ENCODE measurements around the gene ABCA4.

Gene ABCA4

DNA sequence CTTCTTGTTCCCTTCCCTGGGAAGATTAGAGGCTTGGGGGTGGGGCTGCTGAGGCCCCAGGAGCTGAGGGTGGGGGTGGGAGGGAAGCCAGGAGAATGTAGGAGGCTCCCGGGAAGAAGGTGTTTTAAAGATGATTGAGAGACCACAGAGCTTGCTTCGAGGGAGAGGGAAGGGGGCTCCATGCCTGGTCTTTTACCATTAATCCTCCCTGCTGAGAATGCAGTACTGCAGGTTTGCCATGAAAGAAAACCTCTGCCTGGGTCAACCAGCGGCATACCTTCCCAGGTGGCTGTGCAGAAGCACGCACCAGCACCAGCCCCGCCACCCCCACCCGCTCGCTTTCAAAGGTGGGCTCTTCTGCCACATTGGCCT, 15.4 kb downstream of the ABCA4 start:
- Histone ChIP-seq H3K27ac (replicated peaks; ENCODE audit: low read length) (no peak overlapping the region), H4K91ac (ENCODE audit: low read depth, low read length, poor library complexity) (peak overlapping the region; percentile 28), H3K23ac (ENCODE audit: low read depth, low read length, poor library complexity) (peak overlapping the region; percentile 30), H2BK12ac (ENCODE audit: low read length) (peak overlapping the region; percentile 25), H3K27me3 (ENCODE audit: control insufficient read depth in 3 of 3, insufficient read depth in 3 of 3, low read depth in 1 of 3, low read length in 3 of 3) (peaks cover 0 to 2% (median 0%) of the 10 kb centered on the region in 3 experiments), H2AFZ (ENCODE audit: low read length) (peak overlapping the region; percentile 37), H2AK5ac (ENCODE audit: low read depth, low read length) (peak overlapping the region; percentile 51), H3K4me1 (ENCODE audit: control insufficient read depth in 2 of 2, insufficient read depth in 1 of 2, low read depth in 1 of 2, low read length in 2 of 2) (peaks cover 4 to 15% of the 10 kb centered on the region in 2 donors), H3K14ac (ENCODE audit: low read length) (no peak overlapping the region), H3K4me3 (ENCODE audit: low read length in 2 of 2) (no peak overlapping the region), H3K79me1 (ENCODE audit: low read depth, low read length) (no peaks in the 10 kb centered on the region), H3K36me3 (replicated peaks in 1 of 2; ENCODE audit: control insufficient read depth in 2 of 2, insufficient read depth in 2 of 2, low read length in 2 of 2) (no peaks in the 10 kb centered on the region), H3K9ac (ENCODE audit: low read depth, low read length, poor library complexity) (no peak overlapping the region), H3K18ac (ENCODE audit: low read length) (peak overlapping the region; percentile 88), H3K4ac (ENCODE audit: low read length) (no peak overlapping the region), H4K8ac (ENCODE audit: low read depth, low read length) (no peak overlapping the region), H3K9me3 (replicated peaks in 1 of 2; ENCODE audit: control insufficient read depth in 2 of 2, insufficient read depth in 1 of 2, low read depth in 1 of 2, low read length in 2 of 2) (peaks cover 0 to 2% of the 10 kb centered on the region in 2 donors), H3K4me2 (ENCODE audit: insufficient read depth, low read length, poor library complexity, severe bottlenecking) (no peak overlapping the region), H2BK120ac (ENCODE audit: low read depth, low read length) (no peak overlapping the region), H2BK15ac (ENCODE audit: low read length) (peak overlapping the region; percentile 76), H2BK5ac (ENCODE audit: low read length) (peak overlapping the region; percentile 42)
- no peak for DNase-seq (ENCODE audit: low spot score)
- no CpG with 5 or more reads among the region's 7 CpGs for WGBS, 2 donors (ENCODE audit: extremely low coverage in 2 of 2, insufficient read length in 2 of 2, insufficient replicate concordance in 1 of 2)

DNA sequence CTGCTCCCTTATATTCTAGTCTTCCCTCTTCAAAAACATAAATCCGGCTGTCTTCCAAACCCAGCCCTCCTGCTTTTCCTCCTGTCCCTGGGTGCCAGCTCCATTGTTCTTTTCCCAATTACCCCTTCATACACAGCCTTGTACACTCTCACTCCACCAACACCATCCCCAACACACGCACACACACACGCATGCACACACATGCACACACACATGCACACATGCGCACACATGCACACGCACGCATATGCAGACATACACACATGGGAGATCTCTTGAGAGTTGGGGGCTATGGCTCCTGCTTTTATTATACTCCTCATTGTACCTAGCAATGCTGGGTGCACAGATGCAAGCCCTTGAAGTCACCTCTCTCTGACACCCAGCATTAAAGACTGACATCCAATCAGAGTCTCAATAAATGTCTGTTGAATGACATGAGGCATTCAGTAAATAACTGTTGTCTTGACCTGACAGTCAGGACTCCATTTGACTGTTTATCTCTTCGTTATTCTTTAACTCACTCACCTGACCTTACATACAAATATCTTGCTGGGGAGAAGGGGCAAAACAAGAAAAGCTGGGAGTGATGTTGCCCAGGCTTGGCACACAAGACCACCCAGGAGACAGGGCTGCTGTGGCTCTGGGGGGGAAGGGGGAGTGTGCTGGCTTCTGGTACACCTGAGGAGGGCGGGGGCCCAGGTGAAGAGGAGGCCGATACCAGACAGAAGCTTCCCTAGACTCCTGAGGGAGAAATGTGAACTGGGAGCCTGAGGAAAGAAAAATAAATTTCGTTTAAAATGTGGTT, 16.0 kb downstream of the ABCA4 start:
- H2BK120ac ChIP-seq (ENCODE audit: low read depth, low read length) = no peak overlapping the region
- H3K36me3 ChIP-seq (replicated peaks in 1 of 2; ENCODE audit: control insufficient read depth in 2 of 2, insufficient read depth in 2 of 2, low read length in 2 of 2) = no peaks in the 10 kb centered on the region
- H3K79me1 ChIP-seq (ENCODE audit: low read depth, low read length) = no peaks in the 10 kb centered on the region
- H3K4me2 ChIP-seq (ENCODE audit: insufficient read depth, low read length, poor library complexity, severe bottlenecking) = no peak overlapping the region
- no peak overlapping the region for H3K14ac ChIP-seq (ENCODE audit: low read length)
- WGBS, 2 donors (ENCODE audit: extremely low coverage in 2 of 2, insufficient read length in 2 of 2, insufficient replicate concordance in 1 of 2) = no CpG with 5 or more reads among the region's 10 CpGs
- peak overlapping the region; percentile 42 for H2BK5ac ChIP-seq (ENCODE audit: low read length)
- H3K9ac ChIP-seq (ENCODE audit: low read depth, low read length, poor library complexity) = no peak overlapping the region
- peaks cover 0 to 2% of the 10 kb centered on the region in 2 donors for H3K9me3 ChIP-seq (replicated peaks in 1 of 2; ENCODE audit: control insufficient read depth in 2 of 2, insufficient read depth in 1 of 2, low read depth in 1 of 2, low read length in 2 of 2)
- no peak overlapping the region for H3K4ac ChIP-seq (ENCODE audit: low read length)
- DNase-seq (ENCODE audit: low spot score) = no peak
- no peak overlapping the region for H4K91ac ChIP-seq (ENCODE audit: low read depth, low read length, poor library complexity)
- no peak overlapping the region for H2BK12ac ChIP-seq (ENCODE audit: low read length)
- H3K4me1 ChIP-seq (ENCODE audit: control insufficient read depth in 2 of 2, insufficient read depth in 1 of 2, low read depth in 1 of 2, low read length in 2 of 2) = peaks cover 4 to 15% of the 10 kb centered on the region in 2 donors
- H3K27me3 ChIP-seq (ENCODE audit: control insufficient read depth in 3 of 3, insufficient read depth in 3 of 3, low read depth in 1 of 3, low read length in 3 of 3) = peaks cover 0 to 2% (median 0%) of the 10 kb centered on the region in 3 experiments
- no peak overlapping the region for H3K23ac ChIP-seq (ENCODE audit: low read depth, low read length, poor library complexity)
- no peak overlapping the region for H4K8ac ChIP-seq (ENCODE audit: low read depth, low read length)
- peak overlapping the region in 1 of 2 donors; percentile 66 for H3K4me3 ChIP-seq (ENCODE audit: low read length in 2 of 2)
- H2AFZ ChIP-seq (ENCODE audit: low read length) = no peak overlapping the region
- no peak overlapping the region for H2BK15ac ChIP-seq (ENCODE audit: low read length)
- peak overlapping the region; percentile 2 for H3K18ac ChIP-seq (ENCODE audit: low read length)
- no peak overlapping the region for H3K27ac ChIP-seq (replicated peaks; ENCODE audit: low read length)
- no peak overlapping the region for H2AK5ac ChIP-seq (ENCODE audit: low read depth, low read length)

DNA sequence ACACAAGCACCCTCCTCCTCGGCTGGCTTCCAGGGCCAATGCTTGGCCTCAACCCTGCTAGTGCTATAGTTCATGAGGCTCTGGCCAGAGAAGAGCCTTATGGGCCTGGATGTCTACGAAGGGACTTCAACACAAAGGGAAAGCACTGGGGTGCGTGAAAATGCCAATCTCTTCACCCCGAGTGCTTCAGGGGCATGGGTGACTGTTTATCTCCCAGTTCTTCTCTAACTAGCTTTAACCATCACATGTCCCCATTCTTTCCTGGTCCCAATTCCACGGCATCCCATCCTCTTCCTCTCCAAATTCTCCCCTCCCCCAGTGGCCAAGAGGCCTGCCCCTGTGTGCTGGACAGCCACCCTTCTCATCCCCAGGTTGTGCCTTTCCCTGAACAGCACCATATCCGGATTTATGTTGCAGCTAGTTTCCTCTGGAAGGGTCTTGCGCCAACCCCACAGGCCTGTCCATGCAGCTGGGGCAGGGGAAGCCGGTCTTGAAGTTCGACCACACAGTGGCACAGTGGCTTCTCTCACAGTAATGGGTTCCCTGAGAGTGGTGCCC, 16.7 kb downstream of the ABCA4 start:
- no peak overlapping the region for H3K4me3 ChIP-seq (ENCODE audit: low read length in 2 of 2)
- H4K91ac ChIP-seq (ENCODE audit: low read depth, low read length, poor library complexity) = no peak overlapping the region
- DNase-seq (ENCODE audit: low spot score) = no peak
- peaks cover 4 to 15% of the 10 kb centered on the region in 2 donors for H3K4me1 ChIP-seq (ENCODE audit: control insufficient read depth in 2 of 2, insufficient read depth in 1 of 2, low read depth in 1 of 2, low read length in 2 of 2)
- H3K18ac ChIP-seq (ENCODE audit: low read length) = no peak overlapping the region
- H2AFZ ChIP-seq (ENCODE audit: low read length) = no peak overlapping the region
- H2BK5ac ChIP-seq (ENCODE audit: low read length) = no peak overlapping the region
- no peak overlapping the region for H3K4me2 ChIP-seq (ENCODE audit: insufficient read depth, low read length, poor library complexity, severe bottlenecking)
- H4K8ac ChIP-seq (ENCODE audit: low read depth, low read length) = no peak overlapping the region
- H3K27ac ChIP-seq (replicated peaks; ENCODE audit: low read length) = no peak overlapping the region
- WGBS, 2 donors (ENCODE audit: extremely low coverage in 2 of 2, insufficient read length in 2 of 2, insufficient replicate concordance in 1 of 2) = no CpG with 5 or more reads among the region's 9 CpGs
- no peak overlapping the region for H3K23ac ChIP-seq (ENCODE audit: low read depth, low read length, poor library complexity)
- H2BK120ac ChIP-seq (ENCODE audit: low read depth, low read length) = no peak overlapping the region
- no peak overlapping the region for H3K14ac ChIP-seq (ENCODE audit: low read length)
- H3K9ac ChIP-seq (ENCODE audit: low read depth, low read length, poor library complexity) = no peak overlapping the region
- no peaks in the 10 kb centered on the region for H3K36me3 ChIP-seq (replicated peaks in 1 of 2; ENCODE audit: control insufficient read depth in 2 of 2, insufficient read depth in 2 of 2, low read length in 2 of 2)
- H2AK5ac ChIP-seq (ENCODE audit: low read depth, low read length) = no peak overlapping the region
- H3K4ac ChIP-seq (ENCODE audit: low read length) = no peak overlapping the region
- H2BK12ac ChIP-seq (ENCODE audit: low read length) = no peak overlapping the region
- no peak overlapping the region for H2BK15ac ChIP-seq (ENCODE audit: low read length)
- peaks cover 0 to 2% (median 0%) of the 10 kb centered on the region in 3 experiments for H3K27me3 ChIP-seq (ENCODE audit: control insufficient read depth in 3 of 3, insufficient read depth in 3 of 3, low read depth in 1 of 3, low read length in 3 of 3)
- no peaks in the 10 kb centered on the region for H3K79me1 ChIP-seq (ENCODE audit: low read depth, low read length)
- peaks cover 0 to 2% of the 10 kb centered on the region in 2 donors for H3K9me3 ChIP-seq (replicated peaks in 1 of 2; ENCODE audit: control insufficient read depth in 2 of 2, insufficient read depth in 1 of 2, low read depth in 1 of 2, low read length in 2 of 2)

DNA sequence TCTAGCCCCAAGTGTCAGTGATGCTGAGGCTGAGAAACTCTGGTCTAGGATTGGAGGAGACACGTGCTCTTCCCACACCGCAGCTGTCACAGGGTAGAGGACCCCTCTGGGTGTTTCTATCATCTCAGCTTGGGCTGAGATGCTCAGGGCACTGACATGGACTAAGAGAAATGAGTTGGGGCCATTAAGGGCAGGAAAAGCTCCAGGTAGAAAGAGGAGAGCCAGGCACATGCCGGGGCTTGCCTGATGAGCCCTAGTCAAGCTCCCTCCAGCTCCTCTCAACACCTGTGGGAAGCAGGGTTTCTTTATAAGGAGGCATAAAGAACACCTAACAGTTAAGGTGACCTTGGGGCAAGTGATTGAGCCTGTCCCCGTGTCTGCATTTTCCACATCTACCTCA, 17.3 kb downstream of the ABCA4 start:
- H3K4ac ChIP-seq (ENCODE audit: low read length) = no peak overlapping the region
- H3K9ac ChIP-seq (ENCODE audit: low read depth, low read length, poor library complexity) = no peak overlapping the region
- H3K4me3 ChIP-seq (ENCODE audit: low read length in 2 of 2) = no peak overlapping the region
- H2BK5ac ChIP-seq (ENCODE audit: low read length) = no peak overlapping the region
- peak overlapping the region; percentile 8 for H2AFZ ChIP-seq (ENCODE audit: low read length)
- no peaks in the 10 kb centered on the region for H3K36me3 ChIP-seq (replicated peaks in 1 of 2; ENCODE audit: control insufficient read depth in 2 of 2, insufficient read depth in 2 of 2, low read length in 2 of 2)
- no peak for DNase-seq (ENCODE audit: low spot score)
- H2BK12ac ChIP-seq (ENCODE audit: low read length) = no peak overlapping the region
- no peak overlapping the region for H3K27ac ChIP-seq (replicated peaks; ENCODE audit: low read length)
- H2BK120ac ChIP-seq (ENCODE audit: low read depth, low read length) = no peak overlapping the region
- H3K23ac ChIP-seq (ENCODE audit: low read depth, low read length, poor library complexity) = no peak overlapping the region
- no peak overlapping the region for H3K18ac ChIP-seq (ENCODE audit: low read length)
- peaks cover 0 to 2% (median 0%) of the 10 kb centered on the region in 3 experiments for H3K27me3 ChIP-seq (ENCODE audit: control insufficient read depth in 3 of 3, insufficient read depth in 3 of 3, low read depth in 1 of 3, low read length in 3 of 3)
- H3K4me1 ChIP-seq (ENCODE audit: control insufficient read depth in 2 of 2, insufficient read depth in 1 of 2, low read depth in 1 of 2, low read length in 2 of 2) = peaks cover 4 to 15% of the 10 kb centered on the region in 2 donors
- H4K91ac ChIP-seq (ENCODE audit: low read depth, low read length, poor library complexity) = no peak overlapping the region
- H4K8ac ChIP-seq (ENCODE audit: low read depth, low read length) = no peak overlapping the region
- H2AK5ac ChIP-seq (ENCODE audit: low read depth, low read length) = no peak overlapping the region
- no peaks in the 10 kb centered on the region for H3K79me1 ChIP-seq (ENCODE audit: low read depth, low read length)
- WGBS, 2 donors (ENCODE audit: extremely low coverage in 2 of 2, insufficient read length in 2 of 2, insufficient replicate concordance in 1 of 2) = no CpG with 5 or more reads among the region's 4 CpGs
- H3K9me3 ChIP-seq (replicated peaks in 1 of 2; ENCODE audit: control insufficient read depth in 2 of 2, insufficient read depth in 1 of 2, low read depth in 1 of 2, low read length in 2 of 2) = peaks cover 0 to 2% of the 10 kb centered on the region in 2 donors
- no peak overlapping the region for H3K14ac ChIP-seq (ENCODE audit: low read length)
- H2BK15ac ChIP-seq (ENCODE audit: low read length) = no peak overlapping the region
- H3K4me2 ChIP-seq (ENCODE audit: insufficient read depth, low read length, poor library complexity, severe bottlenecking) = no peak overlapping the region

All from neuronal stem cell (in vitro differentiated cells).